Measurements from ENCODE around the gene BCL6.

Gene BCL6

GRCh38 chr3:187740421-187741399, 4.6 kb downstream of the BCL6 start:
- H3F3A ChIP-seq (ENCODE audit: low read depth): 0 out of 2 replicates have a peak, but pooled peaks cover under 1% of the 10 kb centered on the region
- peak overlapping the region; percentile 65 for H2AFZ ChIP-seq (ENCODE audit: low read length)
- peak overlapping the region; percentile 96 for H3K4me3 ChIP-seq (ENCODE audit: low read length, poor library complexity, severe bottlenecking)
- no peaks in the 10 kb centered on the region for H3K27me3 ChIP-seq (ENCODE audit: insufficient read depth, low read length, poor library complexity, severe bottlenecking)
- H3K9ac ChIP-seq (ENCODE audit: low read depth, low read length, poor library complexity, severe bottlenecking): peak overlapping the region; percentile 91
- H3K9me2 ChIP-seq (replicated peaks; ENCODE audit: low read depth, low read length): no peaks in the 10 kb centered on the region
- no peaks in the 10 kb centered on the region; the same call in 1 of the 2 replicates for H3K36me3 ChIP-seq (ENCODE audit: insufficient read depth, low read length)
- peaks cover 58% of the 10 kb centered on the region for H3K4me1 ChIP-seq (ENCODE audit: insufficient read depth, low read length, poor library complexity, severe bottlenecking)
- peak overlapping the region; percentile 94 for H3K4me2 ChIP-seq (ENCODE audit: low read depth, low read length, poor library complexity, severe bottlenecking)
- no peak for TF ChIP-seq EZH2phosphoT487 (IDR thresholded peaks at IDR 0.05; ENCODE audit: borderline replicate concordance)
- peak; percentile 91 for TF ChIP-seq CTCF (conservative IDR thresholded peaks at IDR 0.05; ENCODE audit: low read length)
- peaks cover 79% of the 10 kb centered on the region for H4K20me1 ChIP-seq (ENCODE audit: insufficient read depth, low read length, poor library complexity, severe bottlenecking)
- peaks cover 94% of the 10 kb centered on the region for H3K79me2 ChIP-seq (ENCODE audit: insufficient read depth, low read length)
- no peaks in the 10 kb centered on the region for H3K9me3 ChIP-seq (ENCODE audit: insufficient read depth, low read depth, low read length)

GRCh38 chr3:187739561-187740332, 5.5 kb downstream of the BCL6 start:
- Histone ChIP-seq H3K27me3 (ENCODE audit: insufficient read depth, low read length, poor library complexity, severe bottlenecking) (no peaks in the 10 kb centered on the region), H2AFZ (ENCODE audit: low read length) (peak overlapping the region; percentile 65), H4K20me1 (ENCODE audit: insufficient read depth, low read length, poor library complexity, severe bottlenecking) (peaks cover 85% of the 10 kb centered on the region), H3K79me2 (ENCODE audit: insufficient read depth, low read length) (peaks cover 100% of the 10 kb centered on the region), H3K9me3 (ENCODE audit: insufficient read depth, low read depth, low read length) (no peaks in the 10 kb centered on the region), H3K4me1 (ENCODE audit: insufficient read depth, low read length, poor library complexity, severe bottlenecking) (peaks cover 62% of the 10 kb centered on the region), H3K36me3 (ENCODE audit: insufficient read depth, low read length) (peaks cover 3% of the 10 kb centered on the region; the same call in 1 of the 2 replicates), H3K9ac (ENCODE audit: low read depth, low read length, poor library complexity, severe bottlenecking) (peak overlapping the region; percentile 91), H3K4me3 (ENCODE audit: low read length, poor library complexity, severe bottlenecking) (peak overlapping the region; percentile 96), H3K4me2 (ENCODE audit: low read depth, low read length, poor library complexity, severe bottlenecking) (peak overlapping the region; percentile 94), H3K9me2 (replicated peaks; ENCODE audit: low read depth, low read length) (no peaks in the 10 kb centered on the region), H3F3A (ENCODE audit: low read depth) (no peaks in the 10 kb centered on the region)
- TF ChIP-seq EZH2phosphoT487 (IDR thresholded peaks at IDR 0.05; ENCODE audit: borderline replicate concordance) (no peak), CTCF (conservative IDR thresholded peaks at IDR 0.05; ENCODE audit: low read length) (peak; percentile 95)

- Histone ChIP-seq H2AFZ (ENCODE audit: low read length) (no peak overlapping the region), H3K9me2 (replicated peaks; ENCODE audit: low read depth, low read length) (no peaks in the 10 kb centered on the region), H3K4me3 (ENCODE audit: low read length, poor library complexity, severe bottlenecking) (peak overlapping the region; percentile 96), H3K9me3 (ENCODE audit: insufficient read depth, low read depth, low read length) (no peaks in the 10 kb centered on the region), H3K4me1 (ENCODE audit: insufficient read depth, low read length, poor library complexity, severe bottlenecking) (peaks cover 62% of the 10 kb centered on the region), H3K79me2 (ENCODE audit: insufficient read depth, low read length) (peaks cover 100% of the 10 kb centered on the region), H3K27me3 (ENCODE audit: insufficient read depth, low read length, poor library complexity, severe bottlenecking) (no peaks in the 10 kb centered on the region), H3K36me3 (ENCODE audit: insufficient read depth, low read length) (peaks cover 9% of the 10 kb centered on the region; the same call in 1 of the 2 replicates), H3K4me2 (ENCODE audit: low read depth, low read length, poor library complexity, severe bottlenecking) (peak overlapping the region; percentile 94), H4K20me1 (ENCODE audit: insufficient read depth, low read length, poor library complexity, severe bottlenecking) (peaks cover 84% of the 10 kb centered on the region), H3K9ac (ENCODE audit: low read depth, low read length, poor library complexity, severe bottlenecking) (peak overlapping the region; percentile 91), H3F3A (ENCODE audit: low read depth) (no peaks in the 10 kb centered on the region)
- TF ChIP-seq CTCF (conservative IDR thresholded peaks at IDR 0.05; ENCODE audit: low read length): no peak
- no peak for TF ChIP-seq EZH2phosphoT487 (IDR thresholded peaks at IDR 0.05; ENCODE audit: borderline replicate concordance)
These were observed 6.1 kb downstream of the BCL6 start for GRCh38 chr3:187739094-187739560.
